GM12878 (cell line): ENCODE results near the gene SLC35A2. TPM values are rescaled to one million over a fixed set of nuclear protein-coding genes. Genes with fewer than 3 reads are reported as not detected.

Experiments
- ATAC-seq: fragments of 200-7000 bp; cut with Tn5 transposase; 3 replicates; pipeline ENCODE4 v1.9.1; 2020; ENCODE audit warnings: mild to moderate bottlenecking, moderate library complexity
- BruUV-seq: library from RNA; stranded (reverse); fragments of 400-500 nt; replicated peaks from 2 replicates; lab custom pipeline; 2021; lab: Mats Ljungman, UMichigan
- CTCF ChIA-PET: fragments of 300-600 bp; sonication (Branson Sonifier 250); formaldehyde crosslinking; extraction: SDS; loops from one replicate; lab custom pipeline; 2021; ENCODE audit warnings: inconsistent platforms; lab: Yijun Ruan, JAX
- POLR2A ChIA-PET: fragments of 350-600 bp; formaldehyde crosslinking; extraction: SDS; loops from one replicate; lab custom pipeline; 2021; ENCODE audit warnings: inconsistent platforms; lab: Charles Lee
- RAD21 ChIA-PET: fragments of 300-600 bp; sonication (Branson Sonifier 250); formaldehyde crosslinking; loops from one replicate; lab custom pipeline; 2023; ENCODE audit warnings: antibody characterized with exemption; ENCODE audit not compliant: unreplicated experiment; lab: Charles Lee
- SMC1A ChIA-PET: fragments of 300-600 bp; sonication (Branson Sonifier 250); formaldehyde crosslinking; loops from one replicate; lab custom pipeline; 2023; ENCODE audit not compliant: unreplicated experiment, uncharacterized antibody; lab: Charles Lee
- DNase-seq: peaks from one replicate; pipeline ENCODE4 v3.0.0-alpha.2; 2011; ENCODE audit warnings: low read depth, low spot score
- FAIRE-seq: peaks from 3 replicates; lab custom pipeline; 2011; peaks lifted over from hg19 to GRCh38; lab: Jason Lieb, UNC
- H2AFZ ChIP-seq: 2 replicates; pipeline ENCODE4 v1.6.0; 2011; ENCODE audit warnings: low read depth, low read length, control low read depth; ENCODE audit not compliant: control insufficient read depth
- H3K27ac ChIP-seq: 2 replicates; pipeline ENCODE4 v1.5.1; 2011; ENCODE audit warnings: control low read depth; ENCODE audit not compliant: control insufficient read depth, insufficient read depth
- H3K27me3 ChIP-seq, 2 experiments: replicated peaks in 1 of 2; 2 replicates each; pipeline versions ENCODE4 v1.6.0 to v1.6.1; 2011; ENCODE audit warnings: low read length in 1 of 2; ENCODE audit not compliant: control insufficient read depth in 2 of 2, insufficient read depth in 2 of 2
- H3K36me3 ChIP-seq, 2 experiments: 2 replicates each; pipeline ENCODE4 v1.5.1; 2011; ENCODE audit warnings: low read length in 1 of 2; ENCODE audit not compliant: control insufficient read depth in 2 of 2, insufficient read depth in 2 of 2
- H3K4me1 ChIP-seq: 2 replicates; pipeline ENCODE4 v1.6.1; 2011; ENCODE audit warnings: mild to moderate bottlenecking, low read length, moderate library complexity, mixed read lengths; ENCODE audit not compliant: control insufficient read depth, insufficient read depth
- H3K4me2 ChIP-seq: 2 replicates; pipeline ENCODE4 v1.6.0; 2011; ENCODE audit warnings: control low read depth; ENCODE audit not compliant: control insufficient read depth, insufficient read depth
- H3K4me3 ChIP-seq: fragments of 200-600 bp; sonication (generic); 2 replicates; pipeline ENCODE4 v1.5.1; 2016
- H3K79me2 ChIP-seq: 2 replicates; pipeline ENCODE4 v1.6.0; 2011; ENCODE audit warnings: low read length; ENCODE audit not compliant: control insufficient read depth, insufficient read depth
- H3K9ac ChIP-seq: 2 replicates; pipeline ENCODE4 v1.8.0; 2011; ENCODE audit warnings: low read length, control low read depth, mixed read lengths; ENCODE audit not compliant: control insufficient read depth, insufficient read depth
- H3K9me3 ChIP-seq: replicated peaks from 3 replicates; pipeline ENCODE4 v1.5.1; 2011; ENCODE audit warnings: mild to moderate bottlenecking, low read length; ENCODE audit not compliant: control insufficient read depth, insufficient read depth
- H4K20me1 ChIP-seq: 2 replicates; pipeline ENCODE4 v1.6.0; 2011; ENCODE audit not compliant: control insufficient read depth, insufficient read depth
- BCL3 ChIP-seq: IDR thresholded peaks from 2 replicates; pipeline ENCODE4 v1.6.1; 2011; ENCODE audit warnings: borderline replicate concordance, low read depth, mild to moderate bottlenecking, moderate library complexity, low read length; ENCODE audit not compliant: insufficient read depth, poor library complexity, severe bottlenecking
- E2F8 ChIP-seq: fragments of 450-650 bp; IDR thresholded peaks from 2 replicates; pipeline ENCODE4 v1.6.1; 2018; ENCODE audit warnings: mild to moderate bottlenecking, low read depth, moderate library complexity; ENCODE audit not compliant: partially characterized antibody
- HCFC1 ChIP-seq: fragments of 150-350 bp; IDR thresholded peaks from 2 replicates; pipeline ENCODE4 v1.6.1; 2014; ENCODE audit warnings: low read length
- HDAC6 ChIP-seq: fragments of 200-600 bp; sonication (generic); IDR thresholded peaks from one replicate; pipeline ENCODE4 v1.8.0; 2017; ENCODE audit warnings: antibody characterized with exemption; ENCODE audit not compliant: unreplicated experiment
- HSF1 ChIP-seq: fragments of 150-350 bp; IDR thresholded peaks from 2 replicates; pipeline ENCODE4 v1.6.1; 2014; ENCODE audit warnings: mild to moderate bottlenecking, low read depth, low read length
- MEF2A ChIP-seq: IDR thresholded peaks from 2 replicates; pipeline ENCODE4 v1.6.1; 2011; ENCODE audit warnings: low read depth, mild to moderate bottlenecking, low read length, moderate library complexity; ENCODE audit not compliant: insufficient read depth
- MEF2B ChIP-seq: fragments of 450-650 bp; IDR thresholded peaks from 2 replicates; pipeline ENCODE4 v1.6.1; 2018; ENCODE audit warnings: mild to moderate bottlenecking, moderate library complexity; ENCODE audit not compliant: partially characterized antibody, poor library complexity, severe bottlenecking
- PAX5 ChIP-seq: IDR thresholded peaks from 2 replicates; pipeline ENCODE4 v1.6.1; 2011; ENCODE audit warnings: low read depth, low read length, borderline replicate concordance
- POLR2A ChIP-seq: IDR thresholded peaks from 2 replicates; pipeline ENCODE4 v1.6.1; 2011; ENCODE audit warnings: low read depth, mild to moderate bottlenecking, low read length
- POU2F2 ChIP-seq: IDR thresholded peaks from 3 replicates; pipeline ENCODE4 v1.6.1; 2011; ENCODE audit warnings: low read depth, mild to moderate bottlenecking, low read length, borderline replicate concordance
- PRDM15 ChIP-seq: fragments of 450-650 bp; formaldehyde crosslinking; IDR thresholded peaks from 2 replicates; pipeline ENCODE4 v1.4.0; 2020; ENCODE audit warnings: mild to moderate bottlenecking, moderate library complexity
- RCOR1 ChIP-seq: conservative IDR thresholded peaks from 2 replicates; pipeline ENCODE4 v1.6.1; 2012; ENCODE audit warnings: low read depth, low read length, improper control_type of control experiment
- SPI1 ChIP-seq: IDR thresholded peaks from 2 replicates; pipeline ENCODE4 v1.6.1; 2011; ENCODE audit warnings: low read depth, mild to moderate bottlenecking, low read length, moderate library complexity, borderline replicate concordance; ENCODE audit not compliant: insufficient read depth
- WGBS: methylation state at CpG from one replicate; pipeline ENCODE4 v1.1.6; 2016; ENCODE audit warnings: low lambda C conversion rate; ENCODE audit not compliant: insufficient replicate concordance, insufficient coverage; ENCODE audit errors: missing lambda C conversion rate; 5-methylcytosine and 5-hydroxymethylcytosine counted together
- in situ Hi-C: fragments of 300-500 bp; cut with MboI; formaldehyde crosslinking; loops from 9 replicates; pipeline ENCODE4 v1.14.3; 2018; ENCODE audit warnings: mixed read lengths
- intact Hi-C: fragments of 100-400 bp; cut with micrococcal nuclease; formaldehyde crosslinking; loops from one replicate; pipeline ENCODE4 v1.14.2; 2022; ENCODE audit not compliant: unreplicated experiment
- polyA plus RNA-seq, 11 experiments: library from polyadenylated mRNA; depleted of rRNA in 4 of 11; unstranded in 6 of 11; stranded (reverse) in 5 of 11; fragments of >200 nt; fragmentation: Nextera tagmentation in 4 of 11; fragmentation: Illumina TruSeq in 1 of 11; extraction: Ambion mirVana in 4 of 11; extraction: Trizol in 1 of 11; gene quantifications; 1 replicate in 1 of 11; 2 replicates in 10 of 11; pipeline versions ENCODE4 v1.2.1 to v1.2.3, GENCODE V29; 2011 to 2016; ENCODE audit warnings: inconsistent platforms in 2 of 11, missing spikeins in 2 of 11, low read depth in 1 of 11
- total RNA-seq, 4 experiments: library from RNA; depleted of rRNA in 3 of 4; stranded (reverse); fragments of >200 nt in 3 of 4; fragmentation: Illumina TruSeq in 1 of 4; extraction: Trizol in 1 of 4; gene quantifications; 2 replicates each; pipeline versions ENCODE4 v1.2.1 to v1.2.3, GENCODE V29; 2013 to 2021

SLC35A2 gene
- total and polyA plus RNA-seq, 10 of the 15 experiments (the other 5 are each of a cell fraction or from before 2014, with no cell fraction given) = 2.1 to 27.4 (median 14.9) TPM

GRCh38 chrX:48903290-48903689 lies 8.2 kb downstream of the SLC35A2 start (continued):
- TF ChIP-seq HSF1 (no peak), HCFC1 (no peak)

GRCh38 chrX:48902776-48903175 lies 8.7 kb downstream of the SLC35A2 start:
- in situ Hi-C loops (no loop called here), intact Hi-C loops (no loop called here)
- no peaks in the 10 kb centered on the region for H3K27me3 ChIP-seq
- ChIA-PET SMC1A (no interaction called here), CTCF (interaction anchor here (1.5 kb wide), 1 partner anchor 9 kb away, joined by 3 read pairs; the partner anchor contains the start of gene SLC35A2), POLR2A (no interaction called here), RAD21 (no interaction called here)
- no peak for FAIRE-seq
- H3K4me2 ChIP-seq = no peak overlapping the region
- no peak for ATAC-seq
- H2AFZ ChIP-seq = no peak overlapping the region
- H3K4me1 ChIP-seq = no peaks in the 10 kb centered on the region
- H3K9me3 ChIP-seq = no peaks in the 10 kb centered on the region; the same call in 2 of the 3 replicates
- no TSS peak for BruUV-seq
- 68% methylated on average over 14 of the region's 14 CpGs for WGBS
- no peaks in the 10 kb centered on the region for H4K20me1 ChIP-seq
- no peak overlapping the region for H3K4me3 ChIP-seq
- DNase-seq = no peak
- H3K79me2 ChIP-seq = peaks cover 11% of the 10 kb centered on the region
- H3K36me3 ChIP-seq = peaks cover 0 to 5% of the 10 kb centered on the region in 2 experiments; a peak in 2 of 4 replicates
- no peak overlapping the region for H3K27ac ChIP-seq
- H3K9ac ChIP-seq = no peak overlapping the region
- TF ChIP-seq HDAC6 = no peak
- no peak for TF ChIP-seq PRDM15 (CRISPR knock-in tag)
- no peak for TF ChIP-seq RCOR1
- TF ChIP-seq MEF2B = no peak
- no peak for TF ChIP-seq POLR2A
- no peak for TF ChIP-seq MEF2A
- no peak for TF ChIP-seq BCL3
- no peak for TF ChIP-seq PAX5
- no peak for TF ChIP-seq SPI1
- TF ChIP-seq E2F8 = no peak
- no peak for TF ChIP-seq HCFC1
- TF ChIP-seq POU2F2 = no peak
